Fibroblast of skin of left quadriceps (primary cell): ENCODE measurements around the gene NEK5.
"Not testable (repeated sequence)": the region's sequence is repeated elsewhere in the genome, so short reads cannot be mapped to it uniquely, and the experiment has no call there.

Experiments
- DNase-seq, 2 experiments: peaks; one replicate each; pipeline ENCODE4 v3.0.0-alpha.2; 2013; ENCODE audit warnings: low read depth in 2 of 2

The NEK5 gene, protein sequence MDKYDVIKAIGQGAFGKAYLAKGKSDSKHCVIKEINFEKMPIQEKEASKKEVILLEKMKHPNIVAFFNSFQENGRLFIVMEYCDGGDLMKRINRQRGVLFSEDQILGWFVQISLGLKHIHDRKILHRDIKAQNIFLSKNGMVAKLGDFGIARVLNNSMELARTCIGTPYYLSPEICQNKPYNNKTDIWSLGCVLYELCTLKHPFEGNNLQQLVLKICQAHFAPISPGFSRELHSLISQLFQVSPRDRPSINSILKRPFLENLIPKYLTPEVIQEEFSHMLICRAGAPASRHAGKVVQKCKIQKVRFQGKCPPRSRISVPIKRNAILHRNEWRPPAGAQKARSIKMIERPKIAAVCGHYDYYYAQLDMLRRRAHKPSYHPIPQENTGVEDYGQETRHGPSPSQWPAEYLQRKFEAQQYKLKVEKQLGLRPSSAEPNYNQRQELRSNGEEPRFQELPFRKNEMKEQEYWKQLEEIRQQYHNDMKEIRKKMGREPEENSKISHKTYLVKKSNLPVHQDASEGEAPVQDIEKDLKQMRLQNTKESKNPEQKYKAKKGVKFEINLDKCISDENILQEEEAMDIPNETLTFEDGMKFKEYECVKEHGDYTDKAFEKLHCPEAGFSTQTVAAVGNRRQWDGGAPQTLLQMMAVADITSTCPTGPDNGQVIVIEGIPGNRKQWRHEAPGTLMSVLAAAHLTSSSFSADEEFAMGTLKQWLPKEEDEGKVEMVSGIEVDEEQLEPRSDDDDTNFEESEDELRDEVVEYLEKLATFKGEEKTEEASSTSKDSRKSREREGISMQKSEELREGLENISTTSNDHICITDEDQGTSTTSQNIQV

DNA sequence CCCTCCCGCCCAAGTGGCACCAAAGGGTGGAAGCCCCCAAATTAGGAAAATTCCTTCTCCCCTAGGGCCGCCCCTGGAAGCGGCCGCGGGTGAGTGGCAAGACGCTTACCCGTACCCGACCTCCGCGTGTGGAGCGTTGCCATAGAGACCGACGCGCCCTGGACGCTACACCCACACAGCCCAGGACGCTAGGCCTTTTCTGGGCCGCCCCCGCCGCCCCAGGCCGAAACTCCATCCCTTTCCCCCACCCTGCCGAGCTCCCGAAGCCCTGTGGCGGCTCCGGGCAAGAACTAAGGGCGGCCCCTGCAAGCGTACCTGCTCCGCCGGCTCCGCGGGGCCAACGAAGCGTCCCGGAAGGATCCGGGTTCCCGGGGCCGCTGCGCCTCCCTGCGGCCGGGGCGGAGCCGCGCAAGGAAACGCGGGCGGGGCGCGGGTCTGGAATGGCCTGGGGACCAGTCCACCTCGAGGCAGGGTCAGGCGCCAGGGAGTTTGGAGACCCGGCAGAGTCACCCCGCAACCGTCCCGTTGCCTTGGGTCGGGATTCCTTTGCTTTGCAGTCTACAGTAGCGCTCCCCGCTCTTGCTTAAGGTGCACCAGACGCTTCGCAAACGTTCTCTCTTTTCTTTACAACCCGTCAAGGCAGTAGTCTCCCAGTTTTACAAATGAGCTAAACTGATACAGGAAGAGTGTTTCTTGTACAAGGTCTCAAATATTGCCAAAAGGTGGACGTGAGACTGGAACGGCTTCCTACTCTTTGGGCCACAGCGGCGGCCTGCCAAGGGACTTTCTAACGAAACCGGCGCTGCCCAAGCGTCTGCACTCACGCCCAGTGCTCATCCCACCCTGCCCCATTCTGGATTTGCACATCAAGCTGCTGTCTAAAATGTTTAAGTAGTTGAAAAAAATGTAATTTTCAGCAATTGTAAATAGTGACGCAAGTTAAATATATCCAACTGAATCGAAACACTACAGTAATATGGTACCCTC is at the start of gene NEK5:
TSS of gene NEK5 (minus strand) at position 360 of the 987 bp plus-strand sequence. CDS start 1,591 bp downstream, outside the sequence.
- DNase-seq: peak in 1 of 2 experiments; percentile 7

DNA sequence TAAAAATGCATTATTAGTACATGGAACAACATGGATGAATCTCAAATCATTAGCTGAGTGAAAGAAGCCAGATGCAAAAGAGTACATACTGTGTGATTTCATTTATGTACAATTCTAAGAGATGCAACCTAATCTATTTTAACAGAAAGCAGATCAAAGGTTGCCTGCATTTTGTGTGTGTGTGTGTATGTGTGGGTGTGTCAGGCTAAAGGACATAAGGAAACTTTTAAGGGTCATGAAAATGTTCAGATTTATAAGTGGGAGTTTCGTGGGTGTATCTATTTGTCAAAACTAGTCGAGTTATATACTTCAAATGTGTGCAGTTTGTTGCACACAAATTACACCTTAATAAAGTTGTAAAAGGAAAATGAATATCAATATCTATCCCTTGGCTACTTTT is 48.4 kb upstream of the NEK5 start:
- no peak for DNase-seq

- not testable (repeated sequence) for DNase-seq
Observed at GRCh38 chr13:52173970-52174369, 45.1 kb upstream of the NEK5 start.

- no peak for DNase-seq
Observed at GRCh38 chr13:52173373-52173772, 44.5 kb upstream of the NEK5 start.

DNA sequence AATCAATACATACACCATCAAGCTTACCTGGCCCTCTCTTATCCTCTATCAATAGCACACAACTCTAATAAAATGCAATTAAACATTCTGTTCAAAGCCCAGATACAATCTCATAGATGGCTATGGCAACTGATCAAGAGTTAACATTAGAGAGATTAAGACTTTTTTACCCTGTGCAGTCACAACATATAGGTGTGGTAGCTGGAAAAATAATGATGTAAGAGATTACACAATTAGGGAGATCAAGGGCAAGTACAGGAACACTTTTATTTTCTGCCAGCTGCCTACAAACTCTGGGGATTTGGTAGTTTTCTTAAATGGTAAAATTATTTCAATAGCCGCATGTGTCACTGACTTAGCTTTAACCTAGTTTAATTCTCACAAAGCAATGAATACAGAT is 42.8 kb upstream of the NEK5 start:
- DNase-seq: not testable (repeated sequence)

GRCh38 chr13:52170828-52171391 is 42.0 kb upstream of the NEK5 start:
- DNase-seq: not testable (repeated sequence)

GRCh38 chr13:52169839-52170238 is 41.0 kb upstream of the NEK5 start:
- DNase-seq: no peak

DNA sequence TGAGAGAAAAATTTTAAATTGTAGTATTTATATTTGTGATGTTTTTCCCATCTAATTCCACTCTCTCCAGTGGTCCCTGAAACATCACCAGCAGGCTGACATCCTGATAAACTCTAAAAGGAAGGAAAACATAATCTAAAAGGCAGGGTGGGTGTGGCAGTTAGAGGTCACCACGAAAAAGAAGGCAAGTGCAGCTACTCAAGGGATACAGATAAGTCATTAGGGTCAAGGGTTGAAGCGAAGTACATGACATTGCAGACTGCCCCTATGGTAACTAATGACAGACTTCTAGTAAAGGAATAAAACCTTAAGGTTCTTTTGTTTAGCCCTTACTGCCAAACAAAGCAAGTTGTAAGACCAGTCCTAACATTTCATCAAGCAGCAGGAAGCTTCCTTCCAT is 36.5 kb upstream of the NEK5 start:
- no peak for DNase-seq

DNA sequence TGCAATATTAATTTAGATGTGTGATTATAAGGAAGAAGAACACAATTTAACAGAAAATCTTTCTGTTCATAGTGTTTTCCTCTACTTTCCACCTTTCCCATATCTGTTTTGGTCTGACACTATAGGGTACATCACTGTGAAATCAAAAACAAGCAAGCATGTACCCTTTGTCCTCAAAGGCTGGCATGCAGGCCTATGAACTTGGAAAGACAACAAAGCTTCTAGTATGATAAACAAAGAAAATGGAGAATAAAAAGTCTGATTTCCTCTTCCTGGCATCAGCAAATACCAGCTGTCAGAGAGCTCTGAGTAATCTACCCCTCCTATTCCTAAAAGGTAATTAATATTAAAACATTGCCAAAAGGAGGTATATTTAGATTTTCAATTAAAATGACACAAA is 36.1 kb upstream of the NEK5 start:
- DNase-seq: no peak

DNA sequence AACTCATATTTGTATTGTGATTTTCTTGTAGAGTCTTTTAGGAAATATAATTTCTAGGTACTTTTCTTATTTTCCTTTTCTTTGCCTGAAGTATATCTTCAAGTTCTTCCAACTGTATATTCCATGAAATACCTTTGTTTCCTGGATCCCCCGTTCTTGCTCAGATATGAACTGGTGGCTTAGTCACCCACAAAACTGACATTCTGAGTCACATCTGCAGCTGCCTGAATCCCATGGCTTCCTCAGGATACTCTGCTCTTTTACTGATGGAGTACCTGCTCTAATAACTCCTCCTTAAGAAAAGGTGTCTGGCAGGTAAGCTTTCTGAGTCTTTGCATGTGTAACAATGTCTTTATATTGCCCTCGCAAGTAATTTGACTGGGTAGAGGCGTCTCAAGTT is 35.0 kb upstream of the NEK5 start:
- DNase-seq: not testable (repeated sequence)

DNA sequence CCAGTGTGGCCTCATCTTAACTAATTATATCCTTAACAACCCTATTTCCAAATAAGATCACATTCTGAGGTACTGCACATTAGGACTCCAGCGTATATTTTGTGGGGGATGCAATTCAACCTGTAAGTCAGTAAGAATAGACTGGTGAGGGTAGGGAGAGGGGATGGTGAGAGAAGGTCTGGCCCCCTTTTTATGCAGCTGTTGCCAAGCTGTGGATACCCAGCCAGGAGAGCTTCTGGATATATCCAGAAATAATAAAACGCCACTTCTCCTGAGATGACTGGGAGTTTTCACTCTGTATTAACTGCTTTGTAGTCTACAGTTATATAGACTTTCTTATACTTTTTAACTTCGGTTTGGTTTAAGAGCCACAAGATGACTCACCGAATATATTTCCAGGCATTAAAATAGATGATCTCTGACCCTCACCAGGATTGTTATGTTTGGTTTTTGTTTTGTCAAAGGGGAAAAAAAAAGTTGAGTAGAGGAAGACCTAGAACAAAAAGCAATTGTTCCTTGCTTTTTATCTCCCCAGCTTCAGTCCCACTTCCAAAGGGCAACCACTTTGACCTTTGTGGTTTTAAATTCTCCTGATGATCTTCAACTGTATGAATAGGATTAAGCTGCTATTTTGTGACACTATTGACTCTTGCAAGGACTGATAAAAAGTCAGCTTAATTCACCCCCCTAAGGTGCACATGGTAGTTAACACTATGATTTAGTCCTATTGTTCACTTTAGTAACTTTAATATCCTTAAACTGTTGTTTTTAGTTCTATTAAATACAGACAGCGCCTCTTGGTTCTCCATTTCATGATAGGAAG is 33.6 kb upstream of the NEK5 start:
- DNase-seq: no peak

DNA sequence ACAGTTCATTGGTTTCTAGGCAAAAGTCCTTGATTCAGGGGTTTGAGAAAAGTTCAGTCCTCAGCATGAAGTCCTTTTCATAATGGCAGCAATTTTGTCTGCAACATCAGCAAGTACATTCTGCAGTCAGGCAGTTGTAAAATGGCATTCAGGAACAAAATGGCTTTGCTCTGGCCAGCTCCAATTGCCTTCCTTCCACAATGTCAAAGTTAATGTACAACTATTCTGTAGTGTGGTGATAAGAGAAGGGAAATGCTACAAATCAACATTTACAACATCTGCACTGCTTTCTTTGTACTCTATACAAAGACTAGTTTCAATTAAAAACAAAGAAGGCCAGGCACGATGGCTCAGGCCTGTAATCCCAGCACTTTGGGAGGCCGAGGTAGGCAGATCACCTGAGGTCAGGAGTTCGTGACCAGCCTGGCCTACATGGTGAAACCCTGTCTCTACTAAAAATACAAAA is 32.3 kb upstream of the NEK5 start:
- DNase-seq: no peak

GRCh38 chr13:52160506-52160905 is 31.6 kb upstream of the NEK5 start:
- no peak for DNase-seq

DNA sequence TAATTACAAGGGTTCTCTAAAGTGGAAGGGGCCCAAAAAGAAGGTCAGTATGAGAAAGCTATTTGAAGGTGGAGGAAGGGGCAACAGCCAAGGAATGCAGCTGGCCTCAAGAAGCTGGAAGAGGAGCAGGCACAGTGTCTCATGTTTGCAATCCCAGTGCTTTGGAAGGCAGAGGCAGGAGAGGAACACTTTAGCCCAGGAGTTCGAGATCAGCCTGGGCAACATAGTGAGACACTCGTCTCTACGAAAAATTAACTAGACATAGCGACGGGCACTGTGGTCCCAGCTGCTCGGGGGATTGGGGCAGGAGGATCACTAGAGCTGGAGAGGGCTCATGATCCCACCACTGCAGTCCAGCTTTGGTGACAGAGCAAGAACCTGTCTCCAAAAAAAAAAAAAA is 31.2 kb upstream of the NEK5 start:
- DNase-seq: no peak

GRCh38 chr13:52159159-52159982 is 30.5 kb upstream of the NEK5 start, which contains the start of gene NEK3:
Gene NEK3 (minus strand): TSS chr13:52159597. CDS start chr13:52156191, 3,406 bp downstream.
- peak; percentile 20 to 28 for DNase-seq

- DNase-seq: peak; percentile 15 to 16
Observed at GRCh38 chr13:52158629-52159158, 29.8 kb upstream of the NEK5 start.

DNA sequence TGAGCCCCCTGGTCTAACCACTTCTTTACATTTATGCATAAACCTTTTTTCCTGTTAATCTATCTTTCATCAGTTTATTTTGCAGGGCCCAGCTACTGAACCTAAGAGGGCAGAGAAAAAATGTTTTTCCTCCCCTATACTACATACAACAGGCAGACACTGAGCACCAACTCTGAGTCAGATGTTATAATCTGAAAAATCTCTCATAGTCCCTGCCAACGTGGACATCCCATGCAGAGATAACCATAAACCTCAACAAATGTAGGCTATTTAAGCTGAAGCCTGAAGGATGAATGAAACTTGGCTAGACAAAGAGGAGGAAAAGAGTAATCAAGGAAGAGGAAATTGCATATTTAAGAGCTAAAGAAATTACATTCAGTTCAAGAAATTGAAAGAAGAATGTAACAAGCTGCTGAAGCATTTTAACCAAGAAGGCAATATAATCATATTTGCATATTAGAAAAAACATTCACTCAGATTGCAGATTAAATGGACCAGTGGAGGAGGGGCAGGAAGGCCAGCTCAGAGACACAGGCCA is 27.9 kb upstream of the NEK5 start:
- DNase-seq: peak in 1 of 2 experiments; percentile 2

- no peak for DNase-seq
Observed at GRCh38 chr13:52155177-52155576, 26.3 kb upstream of the NEK5 start.

DNA sequence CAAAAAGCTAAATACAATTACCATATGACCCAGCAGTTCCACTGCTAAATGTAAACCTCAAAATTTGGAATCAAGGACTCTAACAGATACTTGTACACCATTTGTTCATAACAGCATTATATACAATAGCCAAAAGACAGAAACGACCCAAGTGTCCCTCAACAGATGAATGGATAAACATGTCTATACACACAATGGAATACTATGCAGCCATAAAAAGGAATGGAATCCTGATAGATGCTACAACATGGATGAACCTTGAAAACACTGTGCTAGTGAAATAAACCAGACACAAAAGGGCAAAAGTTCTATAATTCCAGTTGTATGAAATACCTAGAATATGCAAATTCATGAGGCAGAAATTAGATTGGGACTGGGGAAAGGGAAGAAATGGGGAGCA is 18.4 kb upstream of the NEK5 start:
- no peak for DNase-seq
